GM12878 (cell line): Measurements from ENCODE around the gene HOXB3. TPM values are rescaled to one million over a fixed set of nuclear protein-coding genes. Genes with fewer than 3 reads are reported as not detected.

Source experiments
- CHD2 ChIP-seq: IDR thresholded peaks from 2 replicates; pipeline ENCODE4 v1.6.1; 2011; ENCODE audit warnings: low read depth, low read length, improper control_type of control experiment, borderline replicate concordance
- E2F8 ChIP-seq: fragments of 450-650 bp; IDR thresholded peaks from 2 replicates; pipeline ENCODE4 v1.6.1; 2018; ENCODE audit warnings: mild to moderate bottlenecking, low read depth, moderate library complexity; ENCODE audit not compliant: partially characterized antibody
- GATAD2B ChIP-seq: fragments of 450-650 bp; conservative IDR thresholded peaks from 2 replicates; pipeline ENCODE4 v1.6.1; 2017; ENCODE audit warnings: low read depth, mild to moderate bottlenecking, moderate library complexity
- NBN ChIP-seq: fragments of 450-650 bp; IDR thresholded peaks from 2 replicates; pipeline ENCODE4 v1.6.1; 2016
- NFIC ChIP-seq: IDR thresholded peaks from 2 replicates; pipeline ENCODE4 v1.6.1; 2012; ENCODE audit warnings: low read depth, mild to moderate bottlenecking, inconsistent platforms, low read length, moderate library complexity
- NR2C1 ChIP-seq: fragments of 450-650 bp; IDR thresholded peaks from 2 replicates; pipeline ENCODE4 v1.6.1; 2017; ENCODE audit warnings: antibody characterized with exemption, mild to moderate bottlenecking, moderate library complexity
- SP1 ChIP-seq: IDR thresholded peaks from one replicate; pipeline ENCODE4 v1.6.1; 2011; ENCODE audit warnings: low read depth, low read length
- TCF3 ChIP-seq: IDR thresholded peaks from 2 replicates; pipeline ENCODE4 v1.6.1; 2012; ENCODE audit warnings: low read depth, mild to moderate bottlenecking, low read length, borderline replicate concordance; ENCODE audit not compliant: insufficient read depth
- ZBTB4 ChIP-seq: fragments of 450-650 bp; formaldehyde crosslinking; IDR thresholded peaks from 2 replicates; pipeline ENCODE4 v1.4.0; 2022; ENCODE audit warnings: mild to moderate bottlenecking, moderate library complexity
- polyA plus RNA-seq, 11 experiments: library from polyadenylated mRNA; depleted of rRNA in 4 of 11; unstranded in 6 of 11; stranded (reverse) in 5 of 11; fragments of >200 nt; fragmentation: Nextera tagmentation in 4 of 11; fragmentation: Illumina TruSeq in 1 of 11; extraction: Ambion mirVana in 4 of 11; extraction: Trizol in 1 of 11; gene quantifications; 1 replicate in 1 of 11; 2 replicates in 10 of 11; pipeline versions ENCODE4 v1.2.1 to v1.2.3, GENCODE V29; 2011 to 2016; ENCODE audit warnings: inconsistent platforms in 2 of 11, missing spikeins in 2 of 11, low read depth in 1 of 11
- total RNA-seq, 4 experiments: library from RNA; depleted of rRNA in 3 of 4; stranded (reverse); fragments of >200 nt in 3 of 4; fragmentation: Illumina TruSeq in 1 of 4; extraction: Trizol in 1 of 4; gene quantifications; 2 replicates each; pipeline versions ENCODE4 v1.2.1 to v1.2.3, GENCODE V29; 2013 to 2021
- TF ChIP-seq, protein P1 (sequence below): fragments of 450-650 bp; IDR thresholded peaks from 2 replicates; pipeline ENCODE4 v1.6.1; 2017; ENCODE audit warnings: mild to moderate bottlenecking, moderate library complexity

Gene HOXB3
- total and polyA plus RNA-seq, 10 of the 15 experiments (the other 5 are each of a cell fraction or from before 2014, with no cell fraction given): 0.19 to 7.7 (median 2.9) TPM

DNA sequence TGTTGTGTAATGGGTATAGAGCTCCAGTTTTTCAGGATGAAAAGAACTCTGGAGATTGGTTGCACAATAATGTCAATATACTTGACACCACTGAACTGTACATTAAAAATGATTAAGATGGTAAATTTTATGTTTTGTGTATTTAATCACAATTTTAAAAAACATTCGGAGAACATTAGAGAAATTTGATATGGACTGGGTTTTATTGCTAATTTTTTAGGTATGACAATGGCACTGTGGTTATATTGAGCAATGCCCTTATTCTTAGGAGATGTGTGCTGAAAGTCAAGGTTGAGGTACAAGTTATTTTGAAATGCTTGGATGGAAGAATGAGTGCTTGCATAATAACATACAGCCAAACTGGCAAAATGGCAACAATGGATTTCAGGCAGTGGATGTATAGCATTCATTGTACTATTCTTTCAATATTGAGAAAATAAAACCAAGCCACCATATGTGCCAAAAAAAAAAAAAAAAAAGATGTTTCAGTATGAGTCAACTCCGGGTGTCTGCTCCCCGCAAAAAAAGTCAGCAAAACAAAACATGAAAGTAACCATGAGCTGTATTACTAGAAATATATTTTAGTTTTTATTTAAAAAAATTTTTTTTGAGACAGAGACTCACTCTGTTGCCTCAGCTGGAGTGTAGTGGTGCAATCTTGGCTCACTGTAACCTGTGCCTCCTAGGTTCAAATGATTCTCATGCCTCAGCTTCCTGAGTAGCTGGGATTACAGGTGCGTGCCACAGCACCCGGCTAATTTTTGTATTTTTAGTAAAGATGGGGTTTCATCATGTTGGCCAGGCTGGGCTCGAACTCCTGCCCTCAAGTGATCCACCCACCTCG, 79.1 kb downstream of the HOXB3 start (continued):
- TF ChIP-seq E2F8: no peak
- TF ChIP-seq GATAD2B: no peak
- TF ChIP-seq, protein P1, sequence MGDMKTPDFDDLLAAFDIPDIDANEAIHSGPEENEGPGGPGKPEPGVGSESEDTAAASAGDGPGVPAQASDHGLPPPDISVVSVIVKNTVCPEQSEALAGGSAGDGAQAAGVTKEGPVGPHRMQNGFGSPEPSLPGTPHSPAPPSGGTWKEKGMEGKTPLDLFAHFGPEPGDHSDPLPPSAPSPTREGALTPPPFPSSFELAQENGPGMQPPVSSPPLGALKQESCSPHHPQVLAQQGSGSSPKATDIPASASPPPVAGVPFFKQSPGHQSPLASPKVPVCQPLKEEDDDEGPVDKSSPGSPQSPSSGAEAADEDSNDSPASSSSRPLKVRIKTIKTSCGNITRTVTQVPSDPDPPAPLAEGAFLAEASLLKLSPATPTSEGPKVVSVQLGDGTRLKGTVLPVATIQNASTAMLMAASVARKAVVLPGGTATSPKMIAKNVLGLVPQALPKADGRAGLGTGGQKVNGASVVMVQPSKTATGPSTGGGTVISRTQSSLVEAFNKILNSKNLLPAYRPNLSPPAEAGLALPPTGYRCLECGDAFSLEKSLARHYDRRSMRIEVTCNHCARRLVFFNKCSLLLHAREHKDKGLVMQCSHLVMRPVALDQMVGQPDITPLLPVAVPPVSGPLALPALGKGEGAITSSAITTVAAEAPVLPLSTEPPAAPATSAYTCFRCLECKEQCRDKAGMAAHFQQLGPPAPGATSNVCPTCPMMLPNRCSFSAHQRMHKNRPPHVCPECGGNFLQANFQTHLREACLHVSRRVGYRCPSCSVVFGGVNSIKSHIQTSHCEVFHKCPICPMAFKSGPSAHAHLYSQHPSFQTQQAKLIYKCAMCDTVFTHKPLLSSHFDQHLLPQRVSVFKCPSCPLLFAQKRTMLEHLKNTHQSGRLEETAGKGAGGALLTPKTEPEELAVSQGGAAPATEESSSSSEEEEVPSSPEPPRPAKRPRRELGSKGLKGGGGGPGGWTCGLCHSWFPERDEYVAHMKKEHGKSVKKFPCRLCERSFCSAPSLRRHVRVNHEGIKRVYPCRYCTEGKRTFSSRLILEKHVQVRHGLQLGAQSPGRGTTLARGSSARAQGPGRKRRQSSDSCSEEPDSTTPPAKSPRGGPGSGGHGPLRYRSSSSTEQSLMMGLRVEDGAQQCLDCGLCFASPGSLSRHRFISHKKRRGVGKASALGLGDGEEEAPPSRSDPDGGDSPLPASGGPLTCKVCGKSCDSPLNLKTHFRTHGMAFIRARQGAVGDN: no peak
- no peak for TF ChIP-seq ZBTB4
- 0 out of 2 replicates have a peak, but pooled peaks have one; percentile 57 for TF ChIP-seq NBN
- peak; percentile 84 for TF ChIP-seq NFIC
- peak; percentile 22; the same call in 1 of the 2 replicates for TF ChIP-seq CHD2
- TF ChIP-seq SP1: peak; percentile 28
- 0 out of 2 replicates have a peak, but pooled peaks have one; percentile 72 for TF ChIP-seq TCF3
- TF ChIP-seq NR2C1: no peak
- TF ChIP-seq, all 136 proteins: peak for 35
